Lower leg skin (tissue), 4 donors: ENCODE results near the gene SPINK5. TPM values are rescaled to one million over a fixed set of nuclear protein-coding genes. Genes with fewer than 3 reads are reported as not detected.

Experiments
- DNase-seq, 2 donors: peaks; one replicate each; pipeline ENCODE4 v3.0.0-alpha.2; 2019; ENCODE audit warnings: low spot score in 2 of 2
- H3K4me3 ChIP-seq: fragments of 200-600 bp; sonication (generic); 2 replicates; pipeline ENCODE4 v1.5.1; 2017; ENCODE audit warnings: mild to moderate bottlenecking, low read depth; ENCODE audit not compliant: poor library complexity, severe bottlenecking
- POLR2A ChIP-seq, 2 donors: fragments of 450-650 bp; IDR thresholded peaks; one replicate each; pipeline ENCODE4 v1.6.1; 2016 to 2017; ENCODE audit warnings: antibody characterized with exemption in 2 of 2, mild to moderate bottlenecking in 1 of 2, moderate library complexity in 1 of 2
- WGBS, 2 donors: methylation state at CpG; one replicate each; pipeline ENCODE4 v1.1.5; 2018; 5-methylcytosine and 5-hydroxymethylcytosine counted together
- intact Hi-C: fragments of 100-400 bp; cut with DNase I; formaldehyde crosslinking; loops from one replicate; pipeline ENCODE4 v1.15.0; 2023; ENCODE audit warnings: low total_unique reads
- total RNA-seq, 4 donors: library from RNA; depleted of rRNA; stranded (reverse); fragments of >200 nt; gene quantifications; one replicate each; pipeline ENCODE4 v1.1.0, GENCODE V29; 2016
- TF ChIP-seq, protein P1 (sequence below), 3 donors: fragments of 450-650 bp; IDR thresholded peaks; one replicate each; pipeline ENCODE4 v1.5.1; 2016; ENCODE audit warnings: antibody characterized with exemption in 3 of 3, mild to moderate bottlenecking in 3 of 3, moderate library complexity in 2 of 3

The SPINK5 gene, protein sequence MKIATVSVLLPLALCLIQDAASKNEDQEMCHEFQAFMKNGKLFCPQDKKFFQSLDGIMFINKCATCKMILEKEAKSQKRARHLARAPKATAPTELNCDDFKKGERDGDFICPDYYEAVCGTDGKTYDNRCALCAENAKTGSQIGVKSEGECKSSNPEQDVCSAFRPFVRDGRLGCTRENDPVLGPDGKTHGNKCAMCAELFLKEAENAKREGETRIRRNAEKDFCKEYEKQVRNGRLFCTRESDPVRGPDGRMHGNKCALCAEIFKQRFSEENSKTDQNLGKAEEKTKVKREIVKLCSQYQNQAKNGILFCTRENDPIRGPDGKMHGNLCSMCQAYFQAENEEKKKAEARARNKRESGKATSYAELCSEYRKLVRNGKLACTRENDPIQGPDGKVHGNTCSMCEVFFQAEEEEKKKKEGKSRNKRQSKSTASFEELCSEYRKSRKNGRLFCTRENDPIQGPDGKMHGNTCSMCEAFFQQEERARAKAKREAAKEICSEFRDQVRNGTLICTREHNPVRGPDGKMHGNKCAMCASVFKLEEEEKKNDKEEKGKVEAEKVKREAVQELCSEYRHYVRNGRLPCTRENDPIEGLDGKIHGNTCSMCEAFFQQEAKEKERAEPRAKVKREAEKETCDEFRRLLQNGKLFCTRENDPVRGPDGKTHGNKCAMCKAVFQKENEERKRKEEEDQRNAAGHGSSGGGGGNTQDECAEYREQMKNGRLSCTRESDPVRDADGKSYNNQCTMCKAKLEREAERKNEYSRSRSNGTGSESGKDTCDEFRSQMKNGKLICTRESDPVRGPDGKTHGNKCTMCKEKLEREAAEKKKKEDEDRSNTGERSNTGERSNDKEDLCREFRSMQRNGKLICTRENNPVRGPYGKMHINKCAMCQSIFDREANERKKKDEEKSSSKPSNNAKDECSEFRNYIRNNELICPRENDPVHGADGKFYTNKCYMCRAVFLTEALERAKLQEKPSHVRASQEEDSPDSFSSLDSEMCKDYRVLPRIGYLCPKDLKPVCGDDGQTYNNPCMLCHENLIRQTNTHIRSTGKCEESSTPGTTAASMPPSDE
- total RNA-seq = 100 to 1,000 TPM; 307 to 664 (median 393) TPM

DNA sequence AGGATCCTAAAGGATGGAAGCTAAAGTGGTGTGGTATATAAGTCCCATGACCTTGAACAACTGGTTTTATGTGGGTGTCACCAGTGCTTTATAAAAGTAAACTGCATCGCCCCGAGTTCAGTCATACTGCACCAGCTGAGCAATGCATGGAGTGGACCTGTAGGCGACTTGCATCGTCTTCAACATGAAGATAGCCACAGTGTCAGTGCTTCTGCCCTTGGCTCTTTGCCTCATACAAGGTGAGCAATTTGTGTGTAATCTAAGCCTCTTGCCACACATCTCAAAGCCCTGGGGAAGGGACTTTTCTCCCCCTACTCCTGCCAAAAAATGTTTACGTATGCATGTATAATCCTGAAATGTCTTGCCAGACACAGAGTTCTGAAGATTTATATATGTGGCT is at the start of gene SPINK5:
SPINK5 (plus strand) TSS at position 120 of the 400 bp plus-strand sequence; CDS start at position 185, 65 bp downstream.
- no peak for TF ChIP-seq POLR2A (IDR thresholded peaks at IDR 0.05)
- TF ChIP-seq, protein P1, sequence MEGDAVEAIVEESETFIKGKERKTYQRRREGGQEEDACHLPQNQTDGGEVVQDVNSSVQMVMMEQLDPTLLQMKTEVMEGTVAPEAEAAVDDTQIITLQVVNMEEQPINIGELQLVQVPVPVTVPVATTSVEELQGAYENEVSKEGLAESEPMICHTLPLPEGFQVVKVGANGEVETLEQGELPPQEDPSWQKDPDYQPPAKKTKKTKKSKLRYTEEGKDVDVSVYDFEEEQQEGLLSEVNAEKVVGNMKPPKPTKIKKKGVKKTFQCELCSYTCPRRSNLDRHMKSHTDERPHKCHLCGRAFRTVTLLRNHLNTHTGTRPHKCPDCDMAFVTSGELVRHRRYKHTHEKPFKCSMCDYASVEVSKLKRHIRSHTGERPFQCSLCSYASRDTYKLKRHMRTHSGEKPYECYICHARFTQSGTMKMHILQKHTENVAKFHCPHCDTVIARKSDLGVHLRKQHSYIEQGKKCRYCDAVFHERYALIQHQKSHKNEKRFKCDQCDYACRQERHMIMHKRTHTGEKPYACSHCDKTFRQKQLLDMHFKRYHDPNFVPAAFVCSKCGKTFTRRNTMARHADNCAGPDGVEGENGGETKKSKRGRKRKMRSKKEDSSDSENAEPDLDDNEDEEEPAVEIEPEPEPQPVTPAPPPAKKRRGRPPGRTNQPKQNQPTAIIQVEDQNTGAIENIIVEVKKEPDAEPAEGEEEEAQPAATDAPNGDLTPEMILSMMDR (IDR thresholded peaks at IDR 0.05) = no peak
- WGBS, 2 donors = 51 to 54% methylated on average over 5 of the region's 5 CpGs
- no peak within 1 kb of the TSS for H3K4me3 ChIP-seq
- intact Hi-C loops = no loop called here
- peak in 1 of 2 donors; percentile 24 for DNase-seq

DNA sequence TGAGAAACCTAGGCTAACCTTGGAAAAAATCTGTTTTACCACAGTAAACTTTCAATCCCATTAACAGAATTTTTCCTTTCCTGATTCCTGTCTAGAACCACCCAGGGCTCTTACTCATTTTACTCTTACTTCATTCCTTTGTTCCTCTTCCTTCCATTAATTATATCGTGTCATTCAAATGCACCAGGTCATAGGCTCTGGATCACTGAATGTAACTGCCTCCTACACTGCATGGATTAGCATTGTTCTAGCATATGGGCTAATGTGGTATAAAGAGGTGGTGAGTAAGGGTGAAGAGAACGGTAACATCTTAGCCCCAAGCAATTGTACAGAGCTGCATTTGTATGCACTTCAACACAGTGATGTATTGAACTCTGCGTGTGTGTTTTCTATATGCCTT is 49.5 kb upstream of the SPINK5 start:
- WGBS, 2 donors = 71 to 81% methylated on average over 3 of the region's 3 CpGs
- no peak for DNase-seq
- H3K4me3 ChIP-seq = no peak overlapping the region
- TF ChIP-seq, protein P1 (IDR thresholded peaks at IDR 0.05) = no peak
- no peak for TF ChIP-seq POLR2A (IDR thresholded peaks at IDR 0.05)
- intact Hi-C loops = no loop called here

DNA sequence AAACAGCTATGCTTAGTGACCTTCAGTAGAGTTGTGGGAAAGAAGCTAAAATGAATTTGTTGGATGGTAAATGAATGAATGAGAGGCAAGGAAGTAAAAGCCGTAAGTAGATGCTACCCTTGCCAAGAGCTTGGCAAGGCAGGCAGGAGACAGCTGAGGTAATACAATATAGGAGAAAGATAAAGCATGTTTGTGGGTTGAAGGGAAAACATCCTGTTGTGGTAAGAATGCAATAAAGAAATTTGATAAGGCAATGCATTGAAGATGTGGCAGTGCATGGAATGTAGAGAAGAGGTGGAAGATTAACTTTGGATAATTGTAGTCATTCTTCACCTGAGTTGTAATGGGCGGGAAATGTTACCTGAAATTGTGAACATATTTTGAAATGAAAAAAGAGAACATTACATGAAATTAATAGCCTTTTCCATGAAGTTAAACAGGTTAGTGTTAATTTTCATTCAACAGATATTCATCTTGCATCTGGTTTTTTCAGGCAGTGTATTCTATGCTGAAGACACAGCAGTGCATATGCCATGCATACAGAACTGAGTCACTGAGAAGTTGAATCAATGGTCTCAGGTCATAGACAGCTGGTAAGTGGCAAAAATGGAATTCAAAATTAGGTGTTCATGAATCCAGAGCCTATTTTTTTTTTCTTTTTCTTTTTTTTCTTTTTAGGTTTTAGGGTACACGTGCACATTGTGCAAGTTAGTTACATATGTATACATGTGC is 43.4 kb upstream of the SPINK5 start:
- TF ChIP-seq, protein P1 (IDR thresholded peaks at IDR 0.05) = no peak
- WGBS, 2 donors = 80 to 81% methylated on average over 3 of the region's 3 CpGs
- intact Hi-C loops = no loop called here
- no peak overlapping the region for H3K4me3 ChIP-seq
- DNase-seq = no peak

DNA sequence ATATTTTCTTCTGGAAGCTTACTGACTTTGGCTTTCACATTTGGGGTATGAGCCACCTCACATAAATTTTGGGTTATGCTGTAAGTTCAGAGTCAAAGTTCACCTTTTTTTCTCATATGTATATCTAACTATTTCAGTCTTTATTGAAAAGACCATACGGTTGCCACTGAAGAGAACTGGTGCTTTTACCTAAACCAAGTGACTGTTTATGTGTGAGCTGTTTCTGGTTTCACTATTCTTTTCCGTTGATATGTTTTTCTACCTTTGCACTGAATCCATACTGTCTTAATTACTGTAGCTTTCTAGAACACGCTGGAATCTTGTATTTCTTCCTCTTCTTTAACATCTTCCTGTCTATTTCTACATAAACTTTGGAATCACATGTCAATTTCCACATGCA is 36.3 kb upstream of the SPINK5 start:
- DNase-seq = no peak
- TF ChIP-seq, protein P1 (IDR thresholded peaks at IDR 0.05) = no peak
- no peak for TF ChIP-seq POLR2A (IDR thresholded peaks at IDR 0.05)
- no peak overlapping the region for H3K4me3 ChIP-seq
- intact Hi-C loops = no loop called here
- WGBS, 2 donors = 75 to 78% methylated on average over 3 of the region's 3 CpGs

DNA sequence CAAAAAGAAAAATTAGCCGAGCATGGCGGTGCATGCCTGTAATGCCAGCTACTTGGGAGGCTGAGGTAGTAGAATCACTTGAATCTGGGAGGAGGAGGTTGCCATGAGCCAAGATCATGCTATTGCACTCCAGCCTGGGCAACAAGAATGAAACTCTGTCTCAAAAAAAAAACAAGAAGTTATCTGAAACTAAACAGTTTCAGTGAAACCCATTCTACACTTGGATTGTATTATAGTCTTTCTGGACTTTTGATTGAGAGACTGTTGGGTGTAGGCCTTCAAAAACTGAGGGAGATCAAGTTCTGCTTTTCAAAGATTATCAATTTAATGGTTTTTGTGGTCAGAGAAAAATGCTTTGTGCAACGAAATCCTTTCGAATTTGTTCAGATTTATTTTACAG is 34.6 kb upstream of the SPINK5 start:
- intact Hi-C loops = no loop called here
- TF ChIP-seq, protein P1 (IDR thresholded peaks at IDR 0.05) = no peak
- TF ChIP-seq POLR2A (IDR thresholded peaks at IDR 0.05) = no peak
- H3K4me3 ChIP-seq = no peak overlapping the region
- 90 to 91% methylated on average over 4 of the region's 4 CpGs for WGBS, 2 donors
- DNase-seq = no peak
